PC-3 (cell line): ENCODE results near the gene RGS7BP.

ENCODE experiments used
- CTCF ChIP-seq: fragments of 300-600 bp; sonication (generic); conservative IDR thresholded peaks from 2 replicates; pipeline ENCODE4 v1.5.1; 2017; ENCODE audit warnings: antibody characterized with exemption, low read depth, mild to moderate bottlenecking, low read length
- EZH2 ChIP-seq: fragments of 300-600 bp; sonication (generic); IDR thresholded peaks from one replicate; pipeline ENCODE4 v1.6.1; 2017; ENCODE audit warnings: antibody characterized with exemption, mild to moderate bottlenecking, low read length; ENCODE audit not compliant: unreplicated experiment
- EZH2phosphoT487 ChIP-seq: fragments of 300-600 bp; sonication (generic); IDR thresholded peaks from 2 replicates; pipeline ENCODE4 v1.6.1; 2018; ENCODE audit warnings: mild to moderate bottlenecking, antibody characterized with exemption, low read length, borderline replicate concordance

- TF ChIP-seq CTCF: no peak
- TF ChIP-seq EZH2: no peak
- TF ChIP-seq EZH2phosphoT487: no peak
Measured at GRCh38 chr5:64644831-64645230, 139.0 kb downstream of the RGS7BP start.
